Naive B cell (primary cell): Measurements from ENCODE around the gene MSI2. TPM values are rescaled to one million over a fixed set of nuclear protein-coding genes. Genes with fewer than 3 reads are reported as not detected.
A peak's percentile ranks its signal among the peaks of the same experiment; 100 is the strongest.

Source experiments
- ATAC-seq, 2 donors: fragments of 150-1000 bp; cut with Tn5 transposase; 2 replicates each; pipeline ENCODE4 v1.10.0; 2021; ENCODE audit warnings: low read depth in 2 of 2, mild to moderate bottlenecking in 2 of 2, moderate library complexity in 2 of 2
- DNase-seq: peaks from one replicate; pipeline ENCODE4 v3.0.0; 2022
- H3K27ac Mint-ChIP-seq, 6 donors: one replicate each; pipeline ENCODE4 v1.8.0; 2020 to 2022; ENCODE audit warnings: mild to moderate bottlenecking in 6 of 6, mixed read lengths in 6 of 6, moderate library complexity in 5 of 6, inconsistent platforms in 2 of 6
- H3K27me3 Mint-ChIP-seq, 3 donors: one replicate each; pipeline ENCODE4 v1.8.0; 2021 to 2022; ENCODE audit warnings: mixed read lengths in 3 of 3, mild to moderate bottlenecking in 1 of 3
- H3K36me3 Mint-ChIP-seq, 2 donors: one replicate each; pipeline ENCODE4 v1.8.0; 2020 to 2022; ENCODE audit warnings: mixed read lengths in 2 of 2, inconsistent platforms in 1 of 2, mild to moderate bottlenecking in 1 of 2
- H3K4me1 Mint-ChIP-seq, 3 donors: one replicate each; pipeline ENCODE4 v1.8.0; 2020 to 2022; ENCODE audit warnings: mixed read lengths in 3 of 3, inconsistent platforms in 1 of 3, mild to moderate bottlenecking in 1 of 3, moderate library complexity in 1 of 3
- H3K4me3 Mint-ChIP-seq, 8 donors: one replicate each; pipeline ENCODE4 v1.8.0; 2020 to 2022; ENCODE audit warnings: mild to moderate bottlenecking in 8 of 8, mixed read lengths in 8 of 8, moderate library complexity in 8 of 8, inconsistent platforms in 2 of 8
- H3K9me3 Mint-ChIP-seq, 7 donors: one replicate each; pipeline ENCODE4 v1.8.0; 2020 to 2022; ENCODE audit warnings: mixed read lengths in 7 of 7, mild to moderate bottlenecking in 5 of 7, inconsistent platforms in 2 of 7, moderate library complexity in 1 of 7
- polyA plus RNA-seq, 6 donors: library from polyadenylated mRNA; unstranded; fragments of 300-500 nt; fragmentation: Illumina TruSeq; gene quantifications; one replicate each; pipeline ENCODE4 v1.2.3, GENCODE V29; 2021; ENCODE audit warnings: low read depth in 6 of 6

The MSI2 gene
- polyA plus RNA-seq, 6 donors from 2014 or later, result 4.0 to 11.3 (median 6.8) TPM

- no peak for DNase-seq
- Mint-ChIP-seq H3K27ac (peak overlapping the region in 4 of 6 donors; percentile 44 to 76 (median 58)), H3K4me1 (peaks cover 59 to 91% (median 87%) of the 10 kb centered on the region in 3 donors), H3K36me3 (peaks cover 0 to 8% of the 10 kb centered on the region in 2 donors), H3K27me3 (no peaks in the 10 kb centered on the region), H3K9me3 (no peaks in the 10 kb centered on the region), H3K4me3 (peak overlapping the region in 1 of 8 donors; percentile 68)
- ATAC-seq, result no peak
Measured at GRCh38 chr17:57626520-57627210, 370.3 kb downstream of the MSI2 start.

GRCh38 chr17:57627591-57627990 is 371.3 kb downstream of the MSI2 start:
- Mint-ChIP-seq H3K4me3 (peak overlapping the region in 7 of 8 donors; percentile 46 to 82 (median 71)), H3K36me3 (peaks cover 0 to 8% of the 10 kb centered on the region in 2 donors), H3K27me3 (no peaks in the 10 kb centered on the region)

GRCh38 chr17:57628421-57628820 is 372.1 kb downstream of the MSI2 start:
- no peak for DNase-seq
- H3K27me3 Mint-ChIP-seq, result no peaks in the 10 kb centered on the region
- peak overlapping the region; percentile 68 to 96 (median 92) for H3K27ac Mint-ChIP-seq
- H3K36me3 Mint-ChIP-seq, result peaks cover 0 to 12% of the 10 kb centered on the region in 2 donors
- ATAC-seq, result no peak
- peak overlapping the region in 6 of 8 donors; percentile 67 to 88 (median 70) for H3K4me3 Mint-ChIP-seq
- peaks cover 49 to 79% (median 76%) of the 10 kb centered on the region in 3 donors for H3K4me1 Mint-ChIP-seq
- H3K9me3 Mint-ChIP-seq, result no peaks in the 10 kb centered on the region

More at GRCh38 chr17:57627591-57627990, 371.3 kb downstream of the MSI2 start:
- DNase-seq, result no peak
- ATAC-seq, result no peak
- H3K4me1 Mint-ChIP-seq, result peaks cover 57 to 88% (median 84%) of the 10 kb centered on the region in 3 donors
- H3K9me3 Mint-ChIP-seq, result no peaks in the 10 kb centered on the region
- peak overlapping the region in 5 of 6 donors; percentile 68 to 96 (median 86) for H3K27ac Mint-ChIP-seq

GRCh38 chr17:57629470-57629869 is 373.1 kb downstream of the MSI2 start:
- Mint-ChIP-seq H3K27me3 (no peaks in the 10 kb centered on the region), H3K9me3 (peaks cover 0 to 6% (median 0%) of the 10 kb centered on the region in 7 donors), H3K4me3 (peak overlapping the region; percentile 10 to 88 (median 69)), H3K27ac (peak overlapping the region; percentile 68 to 95 (median 86)), H3K36me3 (peaks cover 3 to 22% of the 10 kb centered on the region in 2 donors), H3K4me1 (peaks cover 41 to 69% (median 66%) of the 10 kb centered on the region in 3 donors)
- peak; percentile 91 to 92 for ATAC-seq
- peak; percentile 80 for DNase-seq

- peaks cover 38 to 65% (median 62%) of the 10 kb centered on the region in 3 donors for H3K4me1 Mint-ChIP-seq
- H3K36me3 Mint-ChIP-seq, result peaks cover 7 to 25% of the 10 kb centered on the region in 2 donors
- peak overlapping the region in 5 of 8 donors; percentile 9 to 71 (median 67) for H3K4me3 Mint-ChIP-seq
- H3K27me3 Mint-ChIP-seq, result no peaks in the 10 kb centered on the region
- ATAC-seq, result no peak
- no peak for DNase-seq
- peaks cover 0 to 8% (median 0%) of the 10 kb centered on the region in 7 donors for H3K9me3 Mint-ChIP-seq
- H3K27ac Mint-ChIP-seq, result peak overlapping the region; percentile 60 to 95 (median 86)
Measured at GRCh38 chr17:57629886-57630285, 373.6 kb downstream of the MSI2 start.

GRCh38 chr17:57630736-57631135 is 374.4 kb downstream of the MSI2 start:
- Mint-ChIP-seq H3K36me3 (peaks cover 7 to 25% of the 10 kb centered on the region in 2 donors), H3K9me3 (peaks cover 0 to 8% (median 0%) of the 10 kb centered on the region in 7 donors), H3K4me1 (peaks cover 36 to 59% (median 57%) of the 10 kb centered on the region in 3 donors), H3K27me3 (no peaks in the 10 kb centered on the region), H3K27ac (peak overlapping the region; percentile 39 to 94 (median 77)), H3K4me3 (peak overlapping the region in 3 of 8 donors; percentile 1 to 80 (median 56))
- ATAC-seq (no peak), DNase-seq (no peak)

- no peak for ATAC-seq
- H3K27me3 Mint-ChIP-seq, result no peaks in the 10 kb centered on the region
- no peak overlapping the region for H3K4me3 Mint-ChIP-seq
- H3K27ac Mint-ChIP-seq, result peak overlapping the region in 4 of 6 donors; percentile 14 to 94 (median 64)
- no peak for DNase-seq
- peaks cover 42 to 66% (median 54%) of the 10 kb centered on the region in 3 donors for H3K4me1 Mint-ChIP-seq
- H3K36me3 Mint-ChIP-seq, result peaks cover 7 to 25% of the 10 kb centered on the region in 2 donors
- H3K9me3 Mint-ChIP-seq, result peaks cover 0 to 8% (median 0%) of the 10 kb centered on the region in 7 donors
Measured at GRCh38 chr17:57631871-57632270, 375.5 kb downstream of the MSI2 start.

GRCh38 chr17:57632294-57632693 is 376.0 kb downstream of the MSI2 start:
- Mint-ChIP-seq H3K4me3 (no peak overlapping the region), H3K36me3 (peaks cover 7 to 25% of the 10 kb centered on the region in 2 donors), H3K27me3 (no peaks in the 10 kb centered on the region), H3K9me3 (peaks cover 0 to 8% (median 0%) of the 10 kb centered on the region in 7 donors), H3K27ac (peak overlapping the region in 3 of 6 donors; percentile 14 to 94 (median 39)), H3K4me1 (peaks cover 42 to 65% (median 51%) of the 10 kb centered on the region in 3 donors)
- DNase-seq (no peak), ATAC-seq (no peak)

GRCh38 chr17:57633236-57633635 is 376.9 kb downstream of the MSI2 start:
- no peaks in the 10 kb centered on the region for H3K27me3 Mint-ChIP-seq
- DNase-seq (no peak), ATAC-seq (no peak)
- H3K9me3 Mint-ChIP-seq, result peaks cover 0 to 8% (median 0%) of the 10 kb centered on the region in 7 donors
- peak overlapping the region in 2 of 6 donors; percentile 33 to 49 for H3K27ac Mint-ChIP-seq
- no peak overlapping the region for H3K4me3 Mint-ChIP-seq
- peaks cover 33 to 56% (median 41%) of the 10 kb centered on the region in 3 donors for H3K4me1 Mint-ChIP-seq
- peaks cover 7 to 17% of the 10 kb centered on the region in 2 donors for H3K36me3 Mint-ChIP-seq

GRCh38 chr17:57634713-57635465 is 378.6 kb downstream of the MSI2 start:
- no peak for DNase-seq
- peaks cover 7 to 17% of the 10 kb centered on the region in 2 donors for H3K36me3 Mint-ChIP-seq
- H3K4me1 Mint-ChIP-seq, result peaks cover 19 to 39% (median 25%) of the 10 kb centered on the region in 3 donors
- peak overlapping the region in 1 of 6 donors; percentile 34 for H3K27ac Mint-ChIP-seq
- no peak for ATAC-seq
- no peak overlapping the region for H3K4me3 Mint-ChIP-seq
- no peaks in the 10 kb centered on the region for H3K27me3 Mint-ChIP-seq
- peaks cover 0 to 8% (median 0%) of the 10 kb centered on the region in 7 donors for H3K9me3 Mint-ChIP-seq

GRCh38 chr17:57636274-57636673 is 380.0 kb downstream of the MSI2 start:
- Mint-ChIP-seq H3K27ac (peak overlapping the region in 1 of 6 donors; percentile 75), H3K4me1 (peaks cover 11 to 25% (median 15%) of the 10 kb centered on the region in 3 donors), H3K27me3 (no peaks in the 10 kb centered on the region), H3K4me3 (no peak overlapping the region), H3K9me3 (peaks cover 0 to 8% (median 0%) of the 10 kb centered on the region in 7 donors), H3K36me3 (peaks cover 7 to 17% of the 10 kb centered on the region in 2 donors)
- ATAC-seq (no peak), DNase-seq (no peak)

GRCh38 chr17:57636985-57637665 is 380.8 kb downstream of the MSI2 start:
- H3K36me3 Mint-ChIP-seq, result peaks cover 7 to 17% of the 10 kb centered on the region in 2 donors

More at GRCh38 chr17:57636985-57637665, 380.8 kb downstream of the MSI2 start:
- DNase-seq (no peak), ATAC-seq (peak; percentile 21 to 66)
- Mint-ChIP-seq H3K9me3 (peaks cover 0 to 8% (median 0%) of the 10 kb centered on the region in 7 donors), H3K4me3 (peak overlapping the region in 5 of 8 donors; percentile 23 to 67 (median 49)), H3K27ac (peak overlapping the region in 1 of 6 donors; percentile 66), H3K27me3 (no peaks in the 10 kb centered on the region), H3K4me1 (peaks cover 2 to 17% (median 12%) of the 10 kb centered on the region in 3 donors)
